GM12872 (cell line): ENCODE results near the gene MPV17.
A peak's percentile ranks its signal among the peaks of the same experiment; 100 is the strongest.

Source experiments
- CTCF ChIP-seq: IDR thresholded peaks from 3 replicates; pipeline ENCODE4 v1.5.1; 2011; ENCODE audit warnings: low read depth, mild to moderate bottlenecking, low read length, moderate library complexity; ENCODE audit not compliant: insufficient read depth

The MPV17 gene

GRCh38 chr2:27307287-27307544 is 15.7 kb downstream of the MPV17 start:
- TF ChIP-seq CTCF, result no peak

GRCh38 chr2:27306573-27307286 is 16.2 kb downstream of the MPV17 start:
- no peak for TF ChIP-seq CTCF

- TF ChIP-seq CTCF, result no peak
Measured at GRCh38 chr2:27306136-27306535, 16.8 kb downstream of the MPV17 start.

GRCh38 chr2:27305516-27305915 is 17.4 kb downstream of the MPV17 start:
- no peak for TF ChIP-seq CTCF

- TF ChIP-seq CTCF, result no peak
Measured at GRCh38 chr2:27304488-27305240, 18.2 kb downstream of the MPV17 start.

- TF ChIP-seq CTCF, result peak; percentile 70
Measured at GRCh38 chr2:27303093-27304025, 19.5 kb downstream of the MPV17 start.
